CD4-positive, alpha-beta T cell treated with Interleukin-17A for 1 hour (primary cell): ENCODE data around the gene NFATC4.
"Not testable (repeated sequence)": the region's sequence is repeated elsewhere in the genome, so short reads cannot be mapped to it uniquely, and the experiment has no call there.

ENCODE experiments used
- DNase-seq: peaks from one replicate; pipeline ENCODE4 v3.0.0-alpha.2; 2020

The NFATC4 gene

DNA sequence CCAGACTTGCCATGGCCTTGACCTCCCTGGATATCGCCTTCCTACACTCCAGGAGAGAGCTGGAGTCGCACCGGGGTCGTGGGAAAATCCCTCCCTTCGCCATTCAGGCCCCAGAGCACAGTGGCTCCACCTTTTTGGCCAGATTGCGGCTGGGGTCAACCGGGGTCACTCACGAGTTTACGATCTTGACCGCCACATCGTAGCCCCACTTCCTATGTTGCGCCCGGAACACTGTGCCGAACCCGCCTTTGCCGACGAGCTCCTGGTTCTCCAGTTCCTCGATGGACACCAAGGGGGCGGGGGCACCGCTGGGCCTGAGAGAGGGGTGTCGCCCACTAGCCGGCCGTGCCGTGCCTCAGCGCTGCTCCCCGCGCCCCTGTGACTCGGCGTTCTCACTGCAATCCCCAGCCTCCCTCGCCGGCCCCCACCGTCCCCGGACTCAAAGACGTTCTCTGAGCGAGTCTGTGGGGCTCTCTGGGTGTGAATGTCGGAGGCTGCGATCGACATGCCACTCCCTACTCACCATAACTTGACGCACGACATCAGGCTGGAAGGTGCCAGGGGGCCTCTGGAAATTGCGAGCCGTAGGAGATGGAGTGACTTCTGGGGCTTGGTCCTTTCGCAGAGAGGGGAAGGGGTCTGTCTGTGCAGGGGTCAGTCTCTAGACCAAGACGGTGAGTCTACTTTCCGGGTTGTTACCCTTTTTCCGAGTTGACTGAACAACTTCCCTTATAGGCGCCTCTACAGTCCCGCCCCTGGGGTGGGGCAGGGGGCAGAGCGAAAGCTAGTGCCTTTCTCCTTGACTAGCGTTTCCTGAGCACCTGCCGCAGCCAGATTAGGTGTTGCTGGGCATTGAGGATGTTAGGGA, 28.5 kb upstream of the NFATC4 start, which contains the start of gene RIPK3:
Gene RIPK3 (minus strand): TSS at position 708 of the 868 bp plus-strand sequence. CDS start 165 bp downstream, at position 543.
- peak; percentile 70 for DNase-seq

- no peak for DNase-seq
Observed at GRCh38 chr14:24340606-24341005, 27.4 kb upstream of the NFATC4 start.

DNA sequence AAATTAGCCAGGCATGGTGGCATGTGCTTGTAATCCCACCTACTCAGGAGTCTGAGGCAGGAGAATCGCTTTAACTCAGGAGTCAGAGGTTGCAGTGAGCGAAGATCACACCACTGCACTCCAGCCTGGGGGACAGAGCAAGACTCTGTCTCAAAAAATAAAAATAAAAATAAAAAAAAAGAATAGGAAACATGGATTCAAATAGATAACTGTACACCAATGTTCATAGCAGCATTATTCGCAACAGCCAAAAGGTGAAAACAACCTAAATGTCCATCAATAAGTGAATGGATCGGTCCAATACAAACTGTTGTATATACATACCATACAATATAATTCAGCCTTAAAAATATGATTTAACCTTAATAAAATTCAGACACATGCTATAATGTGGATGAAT, 25.1 kb upstream of the NFATC4 start:
- DNase-seq = no peak

DNA sequence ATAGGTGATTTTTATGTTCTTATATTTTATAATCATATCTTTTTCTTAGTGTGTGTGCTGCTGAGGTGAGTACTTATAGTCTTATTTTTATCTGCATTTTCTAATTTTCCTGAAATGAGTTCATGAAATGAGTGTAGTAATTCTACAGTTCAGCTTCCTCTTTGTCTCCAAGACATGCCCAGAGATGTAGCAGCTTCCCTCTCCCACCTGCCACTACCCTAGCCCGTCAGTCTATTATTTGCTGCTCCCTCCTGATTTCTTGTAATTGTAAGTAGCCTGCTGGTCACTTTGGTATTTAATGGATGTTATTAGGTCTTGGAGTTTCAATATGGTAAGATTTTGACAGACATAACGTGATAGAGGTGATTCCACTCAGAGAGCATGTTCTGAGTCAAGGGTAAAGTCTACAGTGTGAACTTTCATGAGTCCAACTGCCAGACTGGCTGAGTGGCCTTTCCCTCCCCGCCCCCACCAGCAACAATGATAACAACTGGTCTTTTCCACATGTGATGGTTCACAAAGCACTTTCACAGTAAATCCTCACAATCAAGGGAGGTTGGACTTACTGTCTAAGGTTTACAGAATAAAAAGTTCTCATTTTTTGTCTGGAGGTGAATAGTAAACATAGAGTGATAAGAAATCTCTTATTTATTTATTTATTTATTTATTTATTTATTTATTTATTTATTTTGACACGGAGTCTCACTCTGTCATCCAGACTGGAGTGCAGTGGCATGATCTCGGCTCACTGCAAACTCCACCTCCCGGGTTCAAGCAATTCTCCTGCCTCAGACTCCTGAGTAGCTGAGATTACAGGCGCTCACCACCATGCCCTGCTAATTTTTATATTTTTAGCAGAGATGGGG, 24.0 kb upstream of the NFATC4 start:
- DNase-seq = no peak

GRCh38 chr14:24347134-24347533, 20.9 kb upstream of the NFATC4 start:
- no peak for DNase-seq

DNA sequence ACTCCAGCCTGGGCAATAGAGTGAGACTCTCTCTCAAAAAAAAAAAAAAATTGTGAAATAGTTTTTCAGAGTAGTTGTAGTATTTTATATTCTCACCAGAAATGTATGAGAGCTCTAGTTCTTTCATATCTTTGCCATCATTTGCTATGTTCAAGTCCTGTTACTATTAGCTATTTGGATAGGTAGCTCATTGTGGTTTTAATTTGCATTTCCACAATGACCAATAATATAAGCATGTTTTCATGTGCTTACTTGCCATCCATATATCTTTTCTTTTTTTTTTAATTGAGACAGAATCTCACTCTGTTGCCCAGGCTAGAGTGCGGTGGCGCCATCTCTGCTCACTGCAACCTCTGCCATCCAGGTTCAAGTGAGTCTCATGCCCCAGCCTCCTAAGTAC, 19.8 kb upstream of the NFATC4 start:
- no peak for DNase-seq

GRCh38 chr14:24349742-24350141, 18.2 kb upstream of the NFATC4 start:
- no peak for DNase-seq

GRCh38 chr14:24351517-24351916, 16.5 kb upstream of the NFATC4 start:
- no peak for DNase-seq

- no peak for DNase-seq
Observed at GRCh38 chr14:24353559-24354481, 14.2 kb upstream of the NFATC4 start.

DNA sequence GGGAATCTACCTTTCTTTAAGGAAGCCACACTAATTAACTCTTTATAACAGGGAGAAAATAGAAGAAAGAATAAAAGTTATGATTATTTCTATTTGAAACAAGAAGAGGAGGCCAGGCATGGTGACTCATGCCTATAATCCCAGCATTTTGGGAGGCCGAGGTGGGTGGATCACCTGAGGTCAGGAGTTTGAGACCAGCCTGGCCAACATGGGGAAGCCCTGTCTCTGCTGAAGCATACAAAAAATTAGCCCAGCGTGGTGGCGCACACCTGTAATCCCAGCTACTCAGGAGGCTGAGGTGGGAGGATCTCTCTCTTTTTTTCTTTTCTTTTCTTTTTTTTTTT, 13.5 kb upstream of the NFATC4 start:
- not testable (repeated sequence) for DNase-seq

- no peak for DNase-seq
Observed at GRCh38 chr14:24355009-24355408, 13.0 kb upstream of the NFATC4 start.

GRCh38 chr14:24356208-24356607, 11.8 kb upstream of the NFATC4 start:
- DNase-seq = no peak

- DNase-seq = no peak
Observed at GRCh38 chr14:24360281-24360680, 7.7 kb upstream of the NFATC4 start.

- DNase-seq = no peak
Observed at GRCh38 chr14:24361326-24361725, 6.7 kb upstream of the NFATC4 start.

DNA sequence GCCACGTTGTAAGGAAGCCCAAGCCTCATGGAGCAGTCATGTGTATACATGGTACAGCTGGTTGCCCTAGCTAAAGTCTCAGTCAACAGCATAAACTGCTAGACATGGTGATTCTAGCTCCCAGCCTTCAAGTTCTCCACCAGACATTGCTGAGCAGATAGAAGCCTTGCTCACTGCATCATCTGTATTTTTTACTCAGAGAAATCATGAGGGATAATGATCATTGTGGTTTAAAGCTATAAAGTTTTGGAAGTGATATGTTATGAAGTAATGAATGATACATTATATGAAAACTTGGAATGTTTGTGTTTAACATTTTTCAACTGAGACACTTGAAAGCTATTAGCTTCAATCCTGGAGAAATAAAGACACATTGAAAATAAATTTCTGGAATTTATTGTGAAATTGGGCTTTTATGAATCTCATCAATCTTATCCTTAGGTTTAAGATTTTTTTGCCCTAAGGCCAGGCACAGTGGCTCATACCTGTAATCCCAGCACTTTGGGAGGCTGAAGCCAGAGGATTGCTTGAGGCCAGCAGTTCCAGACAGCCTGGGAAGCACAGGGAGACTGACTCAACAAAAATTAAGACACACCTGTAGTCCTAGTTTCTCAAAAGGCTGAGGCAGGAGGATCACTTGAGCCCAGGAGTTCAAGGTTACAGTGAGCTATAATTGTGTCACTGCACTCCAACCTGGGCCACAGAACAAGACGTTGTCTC, 5.6 kb upstream of the NFATC4 start:
- DNase-seq = no peak

DNA sequence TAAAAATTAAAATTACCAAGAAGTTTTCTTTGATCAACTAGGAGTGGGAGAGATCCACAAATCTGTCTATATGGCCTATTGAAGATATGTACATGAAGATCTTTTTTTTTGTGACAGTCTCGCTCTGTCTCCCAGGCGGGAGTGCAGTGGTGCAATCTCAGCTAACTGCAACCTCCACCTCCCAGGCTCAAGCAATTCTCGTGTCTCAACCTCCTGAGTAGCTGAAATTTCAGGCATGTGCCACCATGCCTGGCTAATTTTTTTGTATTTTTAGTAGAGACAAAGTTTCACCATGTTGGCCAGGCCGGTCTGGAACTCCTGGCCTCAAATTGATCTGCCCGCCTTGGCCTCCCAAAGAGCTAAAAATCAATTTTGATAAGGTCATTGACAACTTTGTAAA, 4.6 kb upstream of the NFATC4 start:
- DNase-seq = no peak

DNA sequence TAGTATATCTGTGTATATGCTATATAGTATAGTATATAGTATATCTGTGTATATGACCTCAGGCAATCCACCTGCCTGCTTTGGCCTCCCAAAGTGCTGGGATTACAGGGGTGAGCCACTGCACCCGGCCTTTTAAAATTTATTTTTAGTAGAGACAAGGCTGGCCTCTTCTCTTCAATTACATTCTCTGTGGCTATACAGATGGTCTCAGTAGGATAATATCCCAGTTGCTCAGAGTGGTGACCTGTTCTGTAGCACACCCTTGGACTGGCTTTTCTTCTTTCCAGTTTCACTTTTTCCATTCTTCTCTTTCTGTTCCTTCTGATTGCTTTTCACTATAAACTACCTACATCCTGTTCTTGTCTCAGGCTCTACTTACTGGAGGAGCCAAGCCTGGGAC, 3.1 kb upstream of the NFATC4 start:
- DNase-seq = no peak

- DNase-seq = peak; percentile 66
Observed at GRCh38 chr14:24365600-24366412, 2.2 kb upstream of the NFATC4 start.

DNA sequence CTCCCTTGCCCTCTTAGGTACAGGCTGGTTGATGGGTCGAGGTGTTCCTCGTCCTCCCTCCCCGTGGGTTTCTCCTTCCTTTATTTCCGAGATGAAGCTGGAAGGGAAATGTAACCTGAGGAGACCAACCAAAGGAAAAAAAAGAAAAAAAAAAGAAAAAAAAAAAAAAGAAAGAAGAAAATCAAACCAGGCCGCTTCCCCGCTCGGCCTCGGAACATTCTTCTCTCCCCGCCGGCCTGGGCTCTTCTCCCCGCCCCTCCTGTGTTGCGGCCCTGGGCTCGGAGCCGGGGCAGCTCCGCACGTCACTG, 1.6 kb upstream of the NFATC4 start:
- no peak for DNase-seq

GRCh38 chr14:24366721-24367513, 1.1 kb upstream of the NFATC4 start:
- DNase-seq = peak; percentile 18

DNA sequence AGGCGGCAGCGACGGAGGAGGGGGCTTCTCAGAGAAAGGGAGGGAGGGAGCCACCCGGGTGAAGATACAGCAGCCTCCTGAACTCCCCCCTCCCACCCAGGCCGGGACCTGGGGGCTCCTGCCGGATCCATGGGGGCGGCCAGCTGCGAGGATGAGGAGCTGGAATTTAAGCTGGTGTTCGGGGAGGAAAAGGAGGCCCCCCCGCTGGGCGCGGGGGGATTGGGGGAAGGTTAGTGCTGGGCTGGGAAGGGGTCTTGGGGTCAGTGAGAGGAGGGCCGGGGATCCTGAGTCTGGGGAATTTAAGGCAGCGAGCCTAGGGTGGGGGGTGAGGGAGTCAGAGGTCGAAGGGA, 203 bp downstream of the NFATC4 start:
- DNase-seq = no peak
